GM19395 (cell line): ENCODE data around the gene CACNA1I.

Source experiments
- ATAC-seq: cut with Tn5 transposase; IDR thresholded peaks from one replicate; pipeline ENCODE4 v1.9.1; 2021; ENCODE audit warnings: mild to moderate bottlenecking, moderate library complexity; ENCODE audit not compliant: unreplicated experiment

CACNA1I gene

GRCh38 chr22:39621826-39622225, 51.3 kb downstream of the CACNA1I start:
- no peak for ATAC-seq

GRCh38 chr22:39622881-39623367, 52.4 kb downstream of the CACNA1I start:
- ATAC-seq = no peak

- no peak for ATAC-seq
Measured at GRCh38 chr22:39623603-39624500, 53.3 kb downstream of the CACNA1I start.

GRCh38 chr22:39624501-39624821, 53.9 kb downstream of the CACNA1I start:
- no peak for ATAC-seq

- ATAC-seq = no peak
Measured at GRCh38 chr22:39625569-39626537, 55.3 kb downstream of the CACNA1I start.

GRCh38 chr22:39627208-39627607, 56.7 kb downstream of the CACNA1I start:
- ATAC-seq = no peak

- ATAC-seq = no peak
Measured at GRCh38 chr22:39627865-39628562, 57.5 kb downstream of the CACNA1I start.

GRCh38 chr22:39628563-39629080, 58.1 kb downstream of the CACNA1I start:
- no peak for ATAC-seq

- no peak for ATAC-seq
Measured at GRCh38 chr22:39629851-39630250, 59.3 kb downstream of the CACNA1I start.

- ATAC-seq = no peak
Measured at GRCh38 chr22:39630721-39631120, 60.2 kb downstream of the CACNA1I start.

GRCh38 chr22:39631381-39632286, 61.1 kb downstream of the CACNA1I start:
- ATAC-seq = no peak

- no peak for ATAC-seq
Measured at GRCh38 chr22:39634530-39635405, 64.2 kb downstream of the CACNA1I start.

GRCh38 chr22:39635719-39636118, 65.2 kb downstream of the CACNA1I start:
- no peak for ATAC-seq

- no peak for ATAC-seq
Measured at GRCh38 chr22:39638958-39639357, 68.4 kb downstream of the CACNA1I start.

- ATAC-seq = no peak
Measured at GRCh38 chr22:39641660-39642310, 71.2 kb downstream of the CACNA1I start.

GRCh38 chr22:39643311-39644083, 72.9 kb downstream of the CACNA1I start:
- no peak for ATAC-seq

GRCh38 chr22:39645532-39645931, 75.0 kb downstream of the CACNA1I start:
- ATAC-seq = no peak
